IMR-90 (cell line): Measurements from ENCODE around the gene SPCS2. TPM values are rescaled to one million over a fixed set of nuclear protein-coding genes. Genes with fewer than 3 reads are reported as not detected.
A peak's percentile ranks its signal among the peaks of the same experiment; 100 is the strongest.
"Not testable (repeated sequence)": the region's sequence is repeated elsewhere in the genome, so short reads cannot be mapped to it uniquely, and the experiment has no call there.

Experiments
- ATAC-seq: fragments of 200-7000 bp; cut with Tn5 transposase; 2 replicates; pipeline ENCODE4 v1.9.1; 2020; ENCODE audit warnings: low read depth, mild to moderate bottlenecking, moderate library complexity
- BruUV-seq: library from RNA; stranded (reverse); fragments of 400-500 nt; replicated peaks from 2 replicates; lab custom pipeline; 2021; lab: Mats Ljungman, UMichigan
- CTCF ChIA-PET: fragments of 300-600 bp; formaldehyde crosslinking; extraction: SDS; loops from one replicate; lab custom pipeline; 2021; ENCODE audit warnings: antibody characterized with exemption; lab: Yijun Ruan, JAX
- POLR2A ChIA-PET: fragments of 300-600 bp; sonication (Branson Sonifier 250); formaldehyde crosslinking; loops from one replicate; lab custom pipeline; 2022; ENCODE audit warnings: antibody characterized with exemption; ENCODE audit not compliant: unreplicated experiment; lab: Charles Lee
- DNase-seq: peaks from one replicate; pipeline ENCODE4 v3.0.0; 2013
- H2AFZ ChIP-seq: replicated peaks from 2 replicates; pipeline ENCODE3; 2013; ENCODE audit warnings: low read length, mild to moderate bottlenecking; ENCODE audit not compliant: poor library complexity
- H2AK5ac ChIP-seq: 2 replicates; pipeline ENCODE4 v1.6.1; 2013; ENCODE audit warnings: low read depth, low read length, inconsistent platforms
- H2AK9ac ChIP-seq: replicated peaks from 2 replicates; pipeline ENCODE3; 2013; ENCODE audit warnings: mild to moderate bottlenecking, low read depth, low read length, moderate library complexity; ENCODE audit not compliant: poor library complexity
- H2BK120ac ChIP-seq: 2 replicates; pipeline ENCODE4 v1.6.1; 2013; ENCODE audit warnings: low read depth, low read length, inconsistent platforms
- H2BK15ac ChIP-seq: 3 replicates; pipeline ENCODE4 v1.6.1; 2013; ENCODE audit warnings: low read depth, low read length, inconsistent platforms
- H2BK20ac ChIP-seq: 2 replicates; pipeline ENCODE4 v1.6.1; 2013; ENCODE audit warnings: low read depth, mild to moderate bottlenecking, inconsistent platforms, low read length, moderate library complexity
- H2BK5ac ChIP-seq: 2 replicates; pipeline ENCODE4 v1.6.1; 2013; ENCODE audit warnings: mild to moderate bottlenecking, low read depth, low read length, inconsistent platforms; ENCODE audit not compliant: poor library complexity, severe bottlenecking
- H3K14ac ChIP-seq: replicated peaks from 2 replicates; pipeline ENCODE4 v1.6.1; 2013; ENCODE audit warnings: low read depth, low read length, inconsistent platforms
- H3K18ac ChIP-seq: 2 replicates; pipeline ENCODE4 v1.6.1; 2013; ENCODE audit warnings: low read depth, low read length, control low read depth
- H3K23ac ChIP-seq: 2 replicates; pipeline ENCODE4 v1.6.1; 2013; ENCODE audit warnings: low read depth, low read length, inconsistent platforms
- H3K27ac ChIP-seq: 2 replicates; pipeline ENCODE4 v1.5.1; 2013; ENCODE audit warnings: mild to moderate bottlenecking, control low read depth, low read length; ENCODE audit not compliant: insufficient read depth
- H3K27me3 ChIP-seq: 2 replicates; pipeline ENCODE4 v1.6.1; 2013; ENCODE audit warnings: low read length; ENCODE audit not compliant: control insufficient read depth, insufficient read depth
- H3K36me3 ChIP-seq: 2 replicates; pipeline ENCODE4 v1.6.1; 2013; ENCODE audit warnings: low read length, mixed read lengths; ENCODE audit not compliant: control insufficient read depth, insufficient read depth
- H3K4ac ChIP-seq: 2 replicates; pipeline ENCODE4 v1.6.1; 2013; ENCODE audit warnings: low read depth, low read length, inconsistent platforms
- H3K4me1 ChIP-seq: 2 replicates; pipeline ENCODE4 v1.6.1; 2013; ENCODE audit warnings: low read length, mixed read lengths; ENCODE audit not compliant: control insufficient read depth, insufficient read depth
- H3K4me2 ChIP-seq: 2 replicates; pipeline ENCODE4 v1.6.1; 2013; ENCODE audit warnings: low read depth, mild to moderate bottlenecking, control low read depth, low read length, moderate library complexity
- H3K4me3 ChIP-seq: 2 replicates; pipeline ENCODE4 v1.5.1; 2013; ENCODE audit warnings: low read depth, mild to moderate bottlenecking, control low read depth, low read length, moderate library complexity; ENCODE audit not compliant: insufficient read depth
- H3K56ac ChIP-seq: 2 replicates; pipeline ENCODE4 v1.6.1; 2013; ENCODE audit warnings: low read length, inconsistent platforms; ENCODE audit not compliant: insufficient read depth; ENCODE audit errors: extremely low read depth
- H3K79me1 ChIP-seq, 2 experiments: 2 replicates each; pipeline ENCODE4 v1.6.1; 2013; ENCODE audit warnings: low read length in 2 of 2, inconsistent platforms in 1 of 2, low read depth in 1 of 2
- H3K9ac ChIP-seq: 2 replicates; pipeline ENCODE4 v1.6.1; 2013; ENCODE audit warnings: low read depth, low read length, control low read depth
- H3K9me1 ChIP-seq: 2 replicates; pipeline ENCODE4 v1.6.1; 2013; ENCODE audit warnings: low read length, inconsistent platforms; ENCODE audit not compliant: insufficient read depth
- H3K9me3 ChIP-seq: 2 replicates; pipeline ENCODE4 v1.6.1; 2013; ENCODE audit warnings: low read length; ENCODE audit not compliant: control insufficient read depth, insufficient read depth
- H4K20me1 ChIP-seq: 2 replicates; pipeline ENCODE4 v1.6.1; 2013; ENCODE audit warnings: low read length, inconsistent platforms; ENCODE audit not compliant: insufficient read depth
- H4K5ac ChIP-seq: 2 replicates; pipeline ENCODE4 v1.6.1; 2013; ENCODE audit warnings: mild to moderate bottlenecking, low read depth, low read length, control low read depth
- H4K8ac ChIP-seq, 2 experiments: 2 replicates each; pipeline ENCODE4 v1.6.1; 2013; ENCODE audit warnings: low read depth in 2 of 2, low read length in 2 of 2, control low read depth in 1 of 2, inconsistent platforms in 1 of 2
- H4K91ac ChIP-seq: 2 replicates; pipeline ENCODE4 v1.6.1; 2013; ENCODE audit warnings: low read depth, low read length, inconsistent platforms; ENCODE audit not compliant: insufficient read depth
- CEBPB ChIP-seq: IDR thresholded peaks from 2 replicates; pipeline ENCODE4 v1.6.1; 2012; ENCODE audit warnings: low read depth, low read length, improper control_type of control experiment
- CHD1 ChIP-seq: IDR thresholded peaks from 2 replicates; pipeline ENCODE4 v1.6.1; 2012; ENCODE audit warnings: low read depth, low read length, improper control_type of control experiment
- CTCF ChIP-seq: conservative IDR thresholded peaks from 2 replicates; pipeline ENCODE4 v1.5.1; 2012; ENCODE audit warnings: mild to moderate bottlenecking, low read depth, low read length, improper control_type of control experiment
- FOS ChIP-seq: fragments of 150-350 bp; IDR thresholded peaks from 2 replicates; pipeline ENCODE4 v1.6.1; 2016; ENCODE audit warnings: low read depth, low read length
- MAZ ChIP-seq: IDR thresholded peaks from 2 replicates; pipeline ENCODE4 v1.6.1; 2012; ENCODE audit warnings: low read depth, mild to moderate bottlenecking, low read length, improper control_type of control experiment, moderate library complexity, borderline replicate concordance
- MXI1 ChIP-seq: IDR thresholded peaks from 2 replicates; pipeline ENCODE4 v1.6.1; 2012; ENCODE audit warnings: low read depth, mild to moderate bottlenecking, low read length, moderate library complexity, borderline replicate concordance
- SMC3 ChIP-seq: fragments of 150-350 bp; IDR thresholded peaks from 2 replicates; pipeline ENCODE4 v1.6.1; 2016; ENCODE audit warnings: low read depth, mild to moderate bottlenecking, antibody characterized with exemption, low read length, moderate library complexity
- WGBS, 2 experiments: methylation state at CpG; one replicate each; pipeline versions ENCODE4 v1.1.5 to v1.1.7; 2013; ENCODE audit warnings: missing lambda C conversion rate in 2 of 2; ENCODE audit not compliant: insufficient read length in 1 of 2; ENCODE audit errors: extremely low coverage in 2 of 2; 5-methylcytosine and 5-hydroxymethylcytosine counted together
- dilution Hi-C: fragments of 300-500 bp; cut with HindIII; formaldehyde crosslinking; loops from one replicate; pipeline ENCODE4 v1.14.3; 2018; ENCODE audit warnings: low sequenced_read_pairs; ENCODE audit not compliant: unreplicated experiment
- in situ Hi-C: fragments of 300-500 bp; cut with MboI; formaldehyde crosslinking; loops from 3 replicates; pipeline ENCODE4 v1.14.3; 2019; ENCODE audit warnings: low sequenced_read_pairs, inconsistent platforms, mixed read lengths
- intact Hi-C: fragments of 100-400 bp; cut with micrococcal nuclease; formaldehyde crosslinking; loops from 2 replicates; pipeline ENCODE4 v1.10.0; 2022
- polyA plus RNA-seq, 3 experiments: library from polyadenylated mRNA; depleted of rRNA; stranded (reverse); fragments of >200 nt; gene quantifications; 2 replicates each; pipeline ENCODE4 v1.2.3, GENCODE V29; 2012; ENCODE audit warnings: low replicate concordance in 1 of 3
- total RNA-seq: library from RNA; depleted of rRNA; stranded (reverse); fragments of >200 nt; gene quantifications from 2 replicates; pipeline ENCODE4 v1.2.3, GENCODE V29; 2012

SPCS2 gene
- total and polyA plus RNA-seq, 2 of the 4 experiments (the other 2 are of a cell fraction), result 15.4 to 76.0 TPM

GRCh38 chr11:75014129-75014528, 65.1 kb downstream of the SPCS2 start:
- H3K79me1 ChIP-seq, result no peaks in the 10 kb centered on the region
- TF ChIP-seq CEBPB (no peak), CHD1 (no peak), MXI1 (no peak), SMC3 (no peak), FOS (peak; percentile 62; the same call in 1 of the 2 replicates), CTCF (peak; percentile 40), MAZ (no peak)
- no peak overlapping the region for H3K9ac ChIP-seq
- H4K8ac ChIP-seq, result no peak overlapping the region
- intact Hi-C loops, result no loop called here
- no peaks in the 10 kb centered on the region for H3K27me3 ChIP-seq
- H3K4me3 ChIP-seq, result no peak overlapping the region
- no peak overlapping the region for H3K18ac ChIP-seq
- BruUV-seq, result no TSS peak
- DNase-seq (peak; percentile 95), ATAC-seq (peak; percentile 94)
- H4K91ac ChIP-seq, result no peak overlapping the region
- H3K36me3 ChIP-seq, result no peaks in the 10 kb centered on the region
- ChIA-PET POLR2A (no interaction called here), CTCF (interaction anchor here (0.6 to 1.5 kb wide), 4 partner anchors 9 to 191 kb away, joined by 3 to 10 read pairs (median 5); no protein-coding TSS in a partner anchor)
- H3K4ac ChIP-seq, result no peak overlapping the region; the same call in 1 of the 2 replicates
- H3K9me3 ChIP-seq, result no peaks in the 10 kb centered on the region; the same call in 1 of the 2 replicates
- peak overlapping the region; percentile 54; the same call in 1 of the 2 replicates for H3K4me2 ChIP-seq
- H3K23ac ChIP-seq, result no peak overlapping the region
- H2BK20ac ChIP-seq, result 0 out of 2 replicates have a peak overlapping the region, but pooled peaks have one; percentile 59
- peak overlapping the region; percentile 53 for H2BK5ac ChIP-seq
- no peak overlapping the region for H2AK9ac ChIP-seq
- H2AFZ ChIP-seq, result no peak overlapping the region
- no peak overlapping the region for H2AK5ac ChIP-seq
- H4K20me1 ChIP-seq, result peaks cover 4% of the 10 kb centered on the region; the same call in 1 of the 2 replicates
- H3K27ac ChIP-seq, result no peak overlapping the region
- H2BK15ac ChIP-seq, result no peak overlapping the region
- no peak overlapping the region for H3K56ac ChIP-seq
- in situ Hi-C loops, result no loop called here
- no peak overlapping the region for H4K5ac ChIP-seq
- dilution Hi-C loops, result no loop called here
- H3K4me1 ChIP-seq, result peaks cover 11% of the 10 kb centered on the region
- WGBS, 2 experiments, result no CpG with 5 or more reads among the region's 1 CpG
- H2BK120ac ChIP-seq, result no peak overlapping the region; the same call in 1 of the 2 replicates
- peaks cover 18% of the 10 kb centered on the region for H3K9me1 ChIP-seq
- no peak overlapping the region for H3K14ac ChIP-seq

DNA sequence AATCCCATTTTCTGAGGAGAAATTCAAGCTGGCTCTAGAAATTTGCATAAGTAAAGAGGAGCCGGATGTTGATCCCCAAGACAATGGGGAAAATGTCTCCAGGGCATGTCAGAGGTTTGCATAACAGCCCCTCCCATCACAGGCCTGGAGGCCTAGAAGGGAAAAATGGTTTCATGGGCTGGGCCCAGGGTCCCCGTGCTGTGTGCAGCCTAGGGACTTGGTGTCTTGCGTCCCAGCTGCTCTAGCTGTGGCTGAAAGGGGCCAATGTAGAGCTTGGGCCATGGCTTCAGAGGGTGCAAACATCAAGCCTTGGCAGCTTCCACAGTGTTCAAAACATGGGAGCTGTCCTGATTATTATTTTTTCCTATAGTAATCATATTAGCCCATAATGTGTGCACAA, 70.1 kb downstream of the SPCS2 start:
- H2BK15ac ChIP-seq, H2AK9ac ChIP-seq, H4K8ac ChIP-seq, H3K23ac ChIP-seq, ATAC-seq, H3K9me1 ChIP-seq, DNase-seq, H3K36me3 ChIP-seq, H3K79me1 ChIP-seq, CTCF ChIA-PET, H4K5ac ChIP-seq, H3K14ac ChIP-seq, BruUV-seq, H2AFZ ChIP-seq, H2BK20ac ChIP-seq, H3K4me1 ChIP-seq, H2BK5ac ChIP-seq, dilution Hi-C loops, H2BK120ac ChIP-seq, H2AK5ac ChIP-seq, in situ Hi-C loops, intact Hi-C loops, H3K27ac ChIP-seq, H3K4me2 ChIP-seq, H3K4me3 ChIP-seq, H3K56ac ChIP-seq, POLR2A ChIA-PET, H3K9me3 ChIP-seq, H4K91ac ChIP-seq, H3K27me3 ChIP-seq, H3K18ac ChIP-seq, H3K9ac ChIP-seq, H4K20me1 ChIP-seq, H3K4ac ChIP-seq: not testable (repeated sequence)
- WGBS, 2 experiments, result 80% methylated on average over 1 of the region's 3 CpGs; no CpG with 5 or more reads in 1 of the 2 experiments
